Central memory CD4-positive, alpha-beta T cell (primary cell): ENCODE results near the gene NPEPPS.
"Not testable (repeated sequence)": the region's sequence is repeated elsewhere in the genome, so short reads cannot be mapped to it uniquely, and the experiment has no call there.

Source experiments
- DNase-seq: peaks from one replicate; pipeline ENCODE4 v3.0.0; 2022
- total RNA-seq, 3 experiments: gene quantifications; one replicate each; lab custom pipeline; 2026; lab: John Stamatoyannopoulos, UW

NPEPPS gene, protein sequence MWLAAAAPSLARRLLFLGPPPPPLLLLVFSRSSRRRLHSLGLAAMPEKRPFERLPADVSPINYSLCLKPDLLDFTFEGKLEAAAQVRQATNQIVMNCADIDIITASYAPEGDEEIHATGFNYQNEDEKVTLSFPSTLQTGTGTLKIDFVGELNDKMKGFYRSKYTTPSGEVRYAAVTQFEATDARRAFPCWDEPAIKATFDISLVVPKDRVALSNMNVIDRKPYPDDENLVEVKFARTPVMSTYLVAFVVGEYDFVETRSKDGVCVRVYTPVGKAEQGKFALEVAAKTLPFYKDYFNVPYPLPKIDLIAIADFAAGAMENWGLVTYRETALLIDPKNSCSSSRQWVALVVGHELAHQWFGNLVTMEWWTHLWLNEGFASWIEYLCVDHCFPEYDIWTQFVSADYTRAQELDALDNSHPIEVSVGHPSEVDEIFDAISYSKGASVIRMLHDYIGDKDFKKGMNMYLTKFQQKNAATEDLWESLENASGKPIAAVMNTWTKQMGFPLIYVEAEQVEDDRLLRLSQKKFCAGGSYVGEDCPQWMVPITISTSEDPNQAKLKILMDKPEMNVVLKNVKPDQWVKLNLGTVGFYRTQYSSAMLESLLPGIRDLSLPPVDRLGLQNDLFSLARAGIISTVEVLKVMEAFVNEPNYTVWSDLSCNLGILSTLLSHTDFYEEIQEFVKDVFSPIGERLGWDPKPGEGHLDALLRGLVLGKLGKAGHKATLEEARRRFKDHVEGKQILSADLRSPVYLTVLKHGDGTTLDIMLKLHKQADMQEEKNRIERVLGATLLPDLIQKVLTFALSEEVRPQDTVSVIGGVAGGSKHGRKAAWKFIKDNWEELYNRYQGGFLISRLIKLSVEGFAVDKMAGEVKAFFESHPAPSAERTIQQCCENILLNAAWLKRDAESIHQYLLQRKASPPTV
- total RNA-seq = 76.2 to 96.8 (median 87.6) reads per million in 3 experiments

DNA sequence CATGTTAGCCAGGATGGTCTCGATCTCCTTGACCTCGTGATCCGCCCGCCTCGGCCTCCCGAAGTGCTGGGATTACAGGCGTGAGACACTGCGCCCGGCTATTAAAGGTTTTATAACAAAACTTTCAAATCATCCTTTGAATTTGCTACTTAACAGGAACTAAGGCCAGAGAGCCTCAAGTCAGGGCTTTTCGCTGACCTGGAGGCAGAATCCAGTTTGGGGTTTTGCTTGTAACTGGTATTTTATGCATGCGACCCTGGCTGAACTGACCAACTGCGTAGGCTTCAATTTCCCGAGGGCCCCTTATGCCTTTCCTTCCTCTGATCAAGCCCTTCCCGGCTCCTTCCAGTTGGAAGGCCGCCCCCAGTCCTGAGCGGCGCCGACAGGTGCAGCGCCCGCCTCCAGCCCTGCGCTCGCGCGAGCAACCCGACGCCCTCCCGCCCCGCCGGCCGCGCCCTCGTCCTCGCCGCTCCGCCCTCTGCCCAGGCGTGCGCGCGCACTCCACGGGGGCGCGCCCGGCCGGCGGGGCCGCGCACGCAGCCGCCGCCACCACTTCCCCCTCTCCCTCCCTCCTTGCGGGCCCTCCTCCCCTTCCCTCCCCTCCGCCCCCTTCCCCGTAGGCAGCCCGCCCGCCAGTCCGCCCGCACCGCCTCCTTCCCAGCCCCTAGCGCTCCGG lies at the start of gene NPEPPS:
TSS of gene NPEPPS (plus strand) at position 552 of the 676 bp plus-strand sequence. CDS start 193 bp downstream, outside the sequence.
- peak; percentile 84 for DNase-seq

DNA sequence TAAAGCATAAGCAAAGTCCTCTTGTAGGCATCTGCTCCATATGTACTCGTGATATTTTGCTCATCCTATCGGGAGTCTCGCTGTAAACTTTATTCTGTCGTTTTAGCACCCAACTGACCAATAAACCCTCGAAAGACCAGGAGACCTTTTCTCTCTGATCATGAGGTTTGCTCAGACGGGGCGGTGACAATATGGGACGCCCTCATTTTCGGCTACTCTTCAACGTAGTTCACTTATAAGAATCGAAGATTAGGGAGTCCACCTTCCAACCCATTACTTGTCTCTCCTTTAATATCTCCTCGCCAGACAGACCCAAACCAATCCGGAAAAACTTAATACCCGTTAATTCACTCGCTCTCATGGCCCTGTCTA lies 39.1 kb upstream of the NPEPPS start:
- DNase-seq = peak; percentile 7

DNA sequence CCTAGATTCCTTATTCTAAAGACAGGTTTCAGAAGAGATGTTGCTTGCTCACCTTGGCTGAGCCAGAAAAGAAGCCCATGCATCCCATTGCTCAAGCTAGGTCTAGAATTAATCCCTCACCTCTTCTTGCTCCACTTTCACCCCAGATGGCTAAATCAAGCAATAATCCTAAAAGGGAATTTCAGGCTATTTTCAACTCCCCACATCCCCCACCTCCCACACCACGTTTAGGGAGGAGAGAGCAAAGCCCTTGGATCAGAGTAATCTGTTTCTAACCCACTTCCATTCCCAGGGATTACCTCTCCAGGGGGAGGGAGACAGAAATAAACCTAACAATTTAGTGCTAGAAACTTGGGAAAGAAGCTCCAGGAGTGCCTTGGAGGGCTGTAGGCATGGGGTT lies 31.8 kb upstream of the NPEPPS start:
- DNase-seq = not testable (repeated sequence)

DNA sequence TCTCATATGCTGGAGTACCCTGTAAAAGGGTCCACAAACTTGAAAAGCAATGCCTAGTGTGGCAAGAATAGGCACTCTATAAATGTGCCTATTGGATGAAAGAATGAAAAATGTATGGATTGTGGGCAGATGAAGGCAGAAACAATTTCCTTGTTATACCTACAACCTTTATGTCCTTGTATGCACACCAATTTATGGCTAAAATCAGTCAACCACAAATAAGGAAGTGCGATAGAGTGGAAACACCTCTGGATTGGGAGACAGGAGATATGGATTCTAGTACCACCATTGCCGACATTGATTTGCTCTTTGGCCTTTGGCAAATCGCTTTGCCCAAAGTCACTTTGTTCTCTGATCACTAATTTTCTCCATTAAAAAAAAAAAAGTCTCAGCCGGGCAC lies 31.4 kb upstream of the NPEPPS start:
- not testable (repeated sequence) for DNase-seq

DNA sequence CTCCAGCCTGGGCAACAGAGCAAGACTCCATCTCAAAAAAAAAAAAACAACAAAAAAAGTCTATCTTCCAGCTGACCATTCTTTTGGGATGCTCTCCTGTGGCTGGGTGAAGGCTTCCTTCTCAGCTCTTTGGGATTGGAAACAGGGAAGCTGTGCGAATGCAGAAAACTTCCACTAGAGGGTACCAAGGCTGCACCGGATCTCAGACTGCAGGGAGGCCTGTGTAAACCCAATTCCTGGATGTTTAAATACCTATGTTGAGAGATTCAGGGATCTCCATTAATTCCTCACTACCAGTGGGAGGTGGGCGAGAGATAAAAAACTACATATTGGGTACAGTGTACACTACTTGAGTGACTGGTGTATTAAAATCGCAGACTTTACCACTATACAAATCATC lies 30.3 kb upstream of the NPEPPS start:
- not testable (repeated sequence) for DNase-seq

DNA sequence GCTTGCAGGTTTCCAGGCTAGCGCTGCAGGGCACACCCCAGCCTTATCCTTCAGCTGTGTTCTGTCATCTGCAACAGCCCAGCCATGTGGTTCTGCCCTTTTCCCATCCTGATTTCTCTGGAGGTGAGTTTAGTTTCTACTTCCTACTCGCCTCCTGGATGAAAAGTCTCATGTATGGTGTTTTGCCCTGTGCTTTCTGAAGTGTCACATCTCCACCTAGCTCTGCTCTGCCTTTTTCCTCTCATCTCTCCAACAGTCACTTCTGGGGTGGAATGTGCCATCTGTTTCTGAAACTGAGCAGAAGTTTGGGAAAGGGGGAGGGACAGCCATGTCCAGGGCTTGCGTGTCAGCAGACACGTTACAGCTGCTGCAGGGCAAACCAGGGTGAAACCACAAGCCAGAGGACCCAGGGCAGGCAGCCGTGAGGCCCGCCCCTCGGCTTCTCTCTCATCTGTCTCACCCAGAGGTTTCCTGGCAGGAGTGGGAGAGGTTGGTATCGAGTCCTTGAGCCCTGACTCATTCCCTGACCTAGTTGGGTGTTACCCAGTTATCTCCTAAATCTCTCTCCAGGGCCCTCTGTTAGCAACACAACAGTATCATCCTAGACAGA lies 28.7 kb upstream of the NPEPPS start:
- not testable (repeated sequence) for DNase-seq

DNA sequence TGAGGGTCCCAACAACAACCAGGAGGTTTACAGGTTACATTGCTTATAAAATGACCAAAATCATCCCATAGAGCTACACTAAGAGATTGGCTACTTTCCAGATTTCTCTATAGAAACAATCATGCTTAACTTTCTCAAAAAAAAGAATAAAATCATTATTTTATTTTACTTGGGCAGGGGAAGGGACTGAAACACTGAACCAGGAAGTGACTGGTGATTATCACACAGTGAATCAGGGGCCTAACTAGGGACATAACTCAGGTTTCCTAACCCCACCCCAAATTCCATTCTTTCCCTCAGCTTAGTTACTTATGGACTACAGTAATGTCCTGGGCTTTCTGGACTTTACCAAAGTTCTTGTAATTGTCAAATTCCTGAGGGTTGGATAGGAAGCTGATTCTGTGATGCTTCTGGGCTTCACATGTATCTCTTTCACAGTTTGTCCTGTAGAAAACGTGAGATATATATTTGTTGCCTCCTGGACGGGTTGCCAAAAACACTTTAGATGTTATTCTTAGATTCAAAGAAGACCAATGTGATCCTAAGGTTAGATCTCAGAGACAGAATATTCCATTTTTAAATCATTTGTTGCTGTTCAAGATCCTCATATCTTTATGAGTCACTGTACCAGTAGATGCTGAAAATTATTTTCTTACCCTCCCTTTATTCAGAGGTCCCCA lies 28.0 kb upstream of the NPEPPS start:
- not testable (repeated sequence) for DNase-seq

DNA sequence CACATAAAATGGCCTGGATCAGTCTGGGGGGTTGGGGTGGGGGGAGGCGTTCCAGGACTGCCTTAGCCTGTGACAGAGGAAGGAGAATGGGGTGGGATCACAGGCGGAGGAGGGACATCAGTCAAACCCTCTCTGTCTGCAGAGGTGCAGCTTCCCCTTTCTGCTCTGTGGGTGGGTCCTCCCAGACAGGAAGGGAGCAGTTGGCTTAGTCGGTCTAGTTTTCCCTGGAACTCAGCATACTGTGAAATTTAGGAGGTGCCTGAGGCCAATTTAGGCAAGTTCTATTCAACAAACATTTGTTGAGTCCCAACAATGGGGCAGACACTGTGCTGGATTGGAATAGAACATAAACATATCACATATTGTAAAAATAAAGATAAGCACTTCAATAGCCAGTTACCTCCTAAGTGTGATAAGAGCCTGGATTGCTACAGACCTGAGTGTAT lies 19.2 kb upstream of the NPEPPS start:
- not testable (repeated sequence) for DNase-seq

DNA sequence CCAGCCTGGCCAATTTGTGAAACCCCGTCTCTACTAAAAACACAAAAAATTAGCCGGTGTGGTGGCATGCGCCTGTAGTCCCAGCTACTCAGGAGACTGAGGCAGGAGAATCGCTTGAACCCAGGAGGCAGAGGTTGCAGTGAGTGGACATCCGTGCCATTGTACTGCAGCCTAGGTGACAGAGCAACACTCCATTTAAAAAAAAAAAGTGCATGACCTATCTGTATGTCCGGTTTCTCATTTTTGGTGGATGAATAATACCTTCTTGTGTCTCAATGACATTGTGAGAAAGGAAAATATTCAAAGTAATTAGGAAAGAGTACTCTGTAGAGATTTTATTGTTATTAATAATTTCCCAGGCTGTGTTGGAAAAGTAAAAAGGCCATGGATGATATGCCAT lies 17.6 kb upstream of the NPEPPS start:
- DNase-seq = not testable (repeated sequence)

DNA sequence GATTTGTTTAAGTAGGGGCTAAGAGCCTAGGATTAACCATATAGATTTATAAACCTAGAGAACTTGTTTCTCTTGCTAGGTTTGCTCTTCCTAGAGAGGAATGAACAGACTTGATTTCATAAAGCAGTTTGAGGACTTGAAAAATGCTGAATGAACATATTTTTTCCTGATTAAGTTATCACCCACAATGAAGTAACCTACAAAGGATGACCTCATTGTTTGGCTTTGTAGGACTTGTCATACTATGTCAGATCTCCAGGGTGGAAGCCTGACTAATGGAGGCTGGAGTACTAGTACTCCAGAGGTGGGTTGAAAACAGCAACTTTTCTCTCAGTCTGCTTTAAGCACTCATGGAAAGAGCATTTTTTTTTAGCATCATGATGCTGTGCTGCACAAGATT lies 12.0 kb upstream of the NPEPPS start:
- DNase-seq = not testable (repeated sequence)

DNA sequence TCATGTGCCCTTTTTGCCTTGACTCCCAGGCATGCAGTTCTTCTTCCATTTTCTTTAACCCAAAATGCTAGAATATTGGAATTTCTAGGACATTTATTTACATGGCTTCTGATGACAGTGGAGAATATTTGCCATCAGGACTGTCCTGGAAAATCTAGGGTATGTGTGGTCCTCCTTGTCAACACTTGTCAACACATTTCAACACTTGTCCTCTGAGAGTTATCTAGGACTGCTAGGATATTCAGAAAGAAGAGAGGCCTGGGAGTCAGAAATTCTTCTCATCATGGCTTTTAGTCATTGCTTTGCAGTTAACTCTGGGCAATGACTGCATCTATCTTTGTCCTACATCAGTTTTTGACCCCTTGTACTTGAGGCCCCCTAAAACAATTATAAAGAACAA lies 11.5 kb upstream of the NPEPPS start:
- not testable (repeated sequence) for DNase-seq

DNA sequence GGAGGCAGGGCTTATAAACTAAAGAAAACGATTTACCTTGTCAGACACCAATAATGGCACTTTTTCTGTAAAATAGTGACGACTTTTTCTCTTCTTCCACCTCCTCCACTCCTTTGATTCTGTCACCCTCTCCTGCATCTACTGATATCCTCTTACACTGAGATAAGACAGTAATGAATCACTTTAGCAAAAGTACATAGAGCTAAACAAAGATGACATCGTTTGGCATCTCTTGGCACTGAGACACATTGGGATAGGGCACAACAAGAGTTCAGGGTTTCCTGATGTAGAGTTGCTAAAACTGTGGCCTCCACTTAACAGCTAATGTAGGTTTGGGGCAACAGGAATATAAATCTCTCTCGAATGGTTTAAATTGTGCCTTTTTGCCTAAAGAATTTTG lies 10.6 kb upstream of the NPEPPS start:
- not testable (repeated sequence) for DNase-seq

DNA sequence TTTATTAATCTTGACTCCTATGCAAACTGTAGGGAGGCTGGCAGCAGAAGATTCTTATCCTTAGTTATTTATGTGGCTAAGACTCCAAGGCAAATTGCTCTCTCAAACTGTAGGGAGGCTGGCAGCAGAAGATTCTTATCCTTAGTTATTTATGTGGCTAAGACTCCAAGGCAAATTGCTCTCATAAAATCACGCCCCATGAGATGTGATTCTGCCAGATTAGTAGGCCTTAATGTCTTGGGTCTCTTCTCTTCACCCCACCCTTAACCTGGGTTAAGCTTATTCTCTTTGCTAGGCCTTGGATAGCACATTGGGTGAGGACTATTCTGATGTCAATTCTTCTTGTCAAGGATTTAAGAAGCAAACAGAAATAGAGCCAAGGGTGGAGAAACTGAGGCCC lies 9.5 kb upstream of the NPEPPS start:
- DNase-seq = not testable (repeated sequence)

DNA sequence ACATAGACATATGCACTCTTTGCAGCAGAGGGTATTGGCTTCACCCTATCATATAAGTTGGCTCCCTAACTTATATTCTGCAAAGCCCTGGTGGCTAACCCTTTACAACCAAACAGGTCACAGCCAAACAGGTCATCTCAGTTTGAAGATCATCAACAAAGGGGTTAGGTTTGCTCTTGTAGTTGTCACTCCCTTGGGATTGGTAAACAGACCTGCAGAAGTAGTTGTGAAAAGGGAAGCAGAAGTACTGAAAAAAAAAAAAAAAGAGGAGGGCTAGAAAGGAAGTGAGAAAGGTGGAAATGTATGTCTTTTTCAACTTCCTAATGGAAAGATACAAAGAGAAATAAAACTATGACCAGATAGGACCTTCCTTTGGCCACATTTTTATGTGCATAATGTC lies 8.6 kb upstream of the NPEPPS start:
- not testable (repeated sequence) for DNase-seq

DNA sequence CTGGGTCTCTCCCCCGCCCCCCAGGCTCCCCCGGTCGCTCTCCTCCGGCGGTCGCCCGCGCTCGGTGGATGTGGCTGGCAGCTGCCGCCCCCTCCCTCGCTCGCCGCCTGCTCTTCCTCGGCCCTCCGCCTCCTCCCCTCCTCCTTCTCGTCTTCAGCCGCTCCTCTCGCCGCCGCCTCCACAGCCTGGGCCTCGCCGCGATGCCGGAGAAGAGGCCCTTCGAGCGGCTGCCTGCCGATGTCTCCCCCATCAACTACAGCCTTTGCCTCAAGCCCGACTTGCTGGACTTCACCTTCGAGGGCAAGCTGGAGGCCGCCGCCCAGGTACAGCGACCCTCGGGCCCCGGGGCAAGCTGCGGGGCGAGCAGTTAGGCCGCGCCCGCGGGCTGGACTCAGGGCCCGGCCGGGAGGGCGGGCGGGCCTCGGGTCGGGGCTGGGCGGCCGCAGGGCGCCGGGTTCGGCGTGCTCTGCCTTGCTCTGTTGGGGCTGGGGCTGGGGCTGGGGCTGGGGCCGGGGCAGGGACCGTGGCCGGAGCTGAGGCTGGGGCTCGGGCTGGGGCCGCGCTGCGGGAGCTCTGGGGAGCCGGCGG lies 419 bp downstream of the NPEPPS start:
- DNase-seq = not testable (repeated sequence)

DNA sequence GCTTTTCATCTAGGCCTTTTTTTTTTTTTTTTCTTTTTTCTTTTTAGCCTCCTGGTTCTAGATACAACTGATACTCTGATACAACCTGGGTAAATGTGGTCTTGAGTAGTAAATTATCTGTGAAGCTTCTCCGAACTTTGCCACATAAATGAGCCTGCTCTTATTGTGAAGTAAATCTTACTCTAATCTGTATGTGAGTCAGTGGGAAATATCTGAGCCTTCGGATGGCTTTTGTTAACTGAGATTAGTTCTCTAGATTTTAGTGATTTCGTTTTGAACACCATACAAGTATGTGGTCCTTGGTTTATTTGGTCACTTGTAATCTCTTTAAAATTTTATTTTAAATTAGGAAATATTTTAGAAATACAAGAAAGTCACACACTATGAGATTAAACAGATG lies 8.2 kb downstream of the NPEPPS start:
- DNase-seq = not testable (repeated sequence)

DNA sequence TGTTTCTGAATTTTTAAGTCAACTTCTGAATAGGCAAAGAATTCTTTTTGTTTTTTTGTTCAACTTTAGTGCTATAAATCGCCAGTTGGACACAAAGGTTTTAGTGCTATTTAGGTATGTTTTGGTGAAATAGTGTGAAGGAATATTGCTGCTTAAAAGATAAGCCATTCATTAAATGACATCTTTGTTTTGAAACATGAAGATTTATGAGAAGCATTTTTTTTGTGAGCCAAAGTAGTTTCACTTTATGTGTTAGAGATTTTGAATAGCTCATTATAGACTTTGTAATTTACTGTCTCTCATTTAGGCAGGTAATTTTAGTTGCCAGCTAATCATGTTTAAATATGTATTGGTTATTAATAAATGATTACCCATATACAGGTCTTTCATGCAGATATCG lies 10.8 kb downstream of the NPEPPS start:
- DNase-seq = not testable (repeated sequence)

DNA sequence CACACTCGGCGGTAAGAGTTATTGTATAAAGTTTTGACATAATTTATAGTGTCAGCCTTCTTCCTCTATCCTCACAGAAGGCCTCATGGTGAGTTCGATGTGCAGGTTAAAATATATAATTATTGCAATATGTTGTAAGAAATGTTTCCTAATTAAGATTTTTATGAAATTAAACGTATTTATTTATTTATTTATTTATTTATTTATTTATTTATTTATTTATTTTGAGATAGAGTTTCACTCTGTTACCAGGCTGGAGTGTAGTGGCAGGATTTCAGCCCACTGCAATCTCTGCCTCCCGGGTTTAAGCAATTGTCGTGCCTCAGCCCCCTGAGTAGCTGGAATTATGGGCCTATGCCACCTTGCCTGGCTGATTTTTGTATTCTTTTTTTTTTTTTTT lies 13.4 kb downstream of the NPEPPS start:
- not testable (repeated sequence) for DNase-seq

DNA sequence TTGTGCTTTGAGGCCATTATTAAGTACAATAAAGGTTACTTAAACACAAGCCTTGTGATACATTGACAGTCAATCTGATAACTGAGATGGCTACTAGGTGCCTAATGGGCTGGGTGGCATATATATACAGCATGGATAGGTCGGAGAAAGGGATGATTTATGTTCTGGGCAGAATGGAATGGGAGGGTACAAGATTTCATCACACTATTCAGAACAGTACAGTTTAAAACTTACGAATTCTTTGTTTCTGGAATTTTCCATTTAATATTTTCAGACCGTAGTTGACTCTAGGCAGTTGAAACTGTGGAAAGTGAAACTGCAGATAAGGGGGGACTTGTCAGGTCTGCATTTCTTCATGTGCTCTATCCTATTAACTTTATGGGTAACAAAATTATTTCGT lies 23.8 kb downstream of the NPEPPS start:
- not testable (repeated sequence) for DNase-seq

DNA sequence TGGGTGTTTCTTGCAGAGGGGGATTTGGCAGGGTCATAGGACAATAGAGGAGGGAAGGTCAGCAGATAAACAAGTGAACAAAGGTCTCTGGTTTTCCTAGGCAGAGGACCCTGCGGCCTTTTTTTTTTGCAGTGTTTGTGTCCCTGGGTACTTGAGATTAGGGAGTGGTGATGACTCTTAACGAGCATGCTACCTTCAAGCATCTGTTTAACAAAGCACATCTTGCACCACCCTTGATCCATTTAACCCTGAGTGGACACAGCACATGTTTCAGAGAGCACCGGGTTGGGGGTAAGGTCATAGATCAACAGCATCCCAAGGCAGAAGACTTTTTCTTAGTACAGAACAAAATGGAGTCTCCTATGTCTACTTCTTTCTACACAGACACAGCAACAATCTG lies 25.2 kb downstream of the NPEPPS start:
- DNase-seq = not testable (repeated sequence)

DNA sequence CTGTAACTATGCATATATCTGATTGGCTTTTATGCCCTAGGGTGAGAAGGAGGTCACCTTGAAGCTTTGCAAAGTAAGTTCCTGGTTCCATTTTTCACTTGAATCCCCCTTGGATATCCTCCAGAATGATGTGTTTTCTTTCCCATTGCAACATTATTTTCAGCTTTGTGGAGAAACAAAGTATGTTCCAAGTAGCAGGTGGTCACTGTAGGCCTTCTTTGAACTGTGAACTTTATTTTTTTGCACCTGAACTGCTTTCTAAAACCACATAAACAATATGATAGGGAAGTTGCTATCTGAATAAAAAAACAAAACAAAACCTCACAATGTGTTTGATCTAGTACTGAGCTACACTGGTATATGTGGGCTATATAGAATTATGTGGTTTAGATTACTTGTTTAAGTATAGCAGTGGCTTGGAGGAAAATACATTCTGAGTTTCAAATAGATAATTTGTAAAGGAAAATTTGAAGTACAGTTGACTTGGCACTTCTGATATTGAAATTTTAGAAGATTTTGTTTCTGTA lies 29.7 kb downstream of the NPEPPS start:
- DNase-seq = not testable (repeated sequence)
